Kidney epithelial cell (primary cell): ENCODE data around the gene RFXAP. TPM values are rescaled to one million over a fixed set of nuclear protein-coding genes. Genes with fewer than 3 reads are reported as not detected.

Experiments
- DNase-seq: peaks from one replicate; pipeline ENCODE4 v3.0.0-alpha.2; 2010; ENCODE audit warnings: low read depth
- H3K27me3 ChIP-seq: 2 replicates; pipeline ENCODE4 v1.6.0; 2011; ENCODE audit warnings: low read length; ENCODE audit not compliant: control insufficient read depth, insufficient read depth
- H3K36me3 ChIP-seq: 2 replicates; pipeline ENCODE4 v1.5.1; 2011; ENCODE audit warnings: low read length; ENCODE audit not compliant: control insufficient read depth, insufficient read depth
- H3K4me3 ChIP-seq: 2 replicates; pipeline ENCODE4 v1.5.1; 2011; ENCODE audit warnings: low read depth, mild to moderate bottlenecking, control low read depth, low read length
- total RNA-seq: library from RNA; depleted of rRNA; stranded (reverse); fragments of >200 nt; gene quantifications from 2 replicates; pipeline ENCODE4 v1.2.3, GENCODE V29; 2015
- TF ChIP-seq, protein P1 (sequence below): IDR thresholded peaks from 2 replicates; pipeline ENCODE4 v1.5.1; 2011; ENCODE audit warnings: mild to moderate bottlenecking, moderate library complexity, low read length, control low read depth, inconsistent platforms; ENCODE audit not compliant: insufficient read depth, poor library complexity, severe bottlenecking

The RFXAP gene
- total RNA-seq, 1 donor from 2014 or later = 2.4 TPM

GRCh38 chr13:36841391-36841790 is 22.4 kb downstream of the RFXAP start:
- TF ChIP-seq, protein P1, sequence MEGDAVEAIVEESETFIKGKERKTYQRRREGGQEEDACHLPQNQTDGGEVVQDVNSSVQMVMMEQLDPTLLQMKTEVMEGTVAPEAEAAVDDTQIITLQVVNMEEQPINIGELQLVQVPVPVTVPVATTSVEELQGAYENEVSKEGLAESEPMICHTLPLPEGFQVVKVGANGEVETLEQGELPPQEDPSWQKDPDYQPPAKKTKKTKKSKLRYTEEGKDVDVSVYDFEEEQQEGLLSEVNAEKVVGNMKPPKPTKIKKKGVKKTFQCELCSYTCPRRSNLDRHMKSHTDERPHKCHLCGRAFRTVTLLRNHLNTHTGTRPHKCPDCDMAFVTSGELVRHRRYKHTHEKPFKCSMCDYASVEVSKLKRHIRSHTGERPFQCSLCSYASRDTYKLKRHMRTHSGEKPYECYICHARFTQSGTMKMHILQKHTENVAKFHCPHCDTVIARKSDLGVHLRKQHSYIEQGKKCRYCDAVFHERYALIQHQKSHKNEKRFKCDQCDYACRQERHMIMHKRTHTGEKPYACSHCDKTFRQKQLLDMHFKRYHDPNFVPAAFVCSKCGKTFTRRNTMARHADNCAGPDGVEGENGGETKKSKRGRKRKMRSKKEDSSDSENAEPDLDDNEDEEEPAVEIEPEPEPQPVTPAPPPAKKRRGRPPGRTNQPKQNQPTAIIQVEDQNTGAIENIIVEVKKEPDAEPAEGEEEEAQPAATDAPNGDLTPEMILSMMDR = no peak
- Histone ChIP-seq H3K36me3 (no peaks in the 10 kb centered on the region), H3K27me3 (no peaks in the 10 kb centered on the region), H3K4me3 (no peak overlapping the region)
- no peak for DNase-seq

GRCh38 chr13:36847606-36848005 is 28.6 kb downstream of the RFXAP start:
- Histone ChIP-seq H3K27me3 (no peaks in the 10 kb centered on the region), H3K36me3 (no peaks in the 10 kb centered on the region), H3K4me3 (no peak overlapping the region)
- no peak for DNase-seq
- TF ChIP-seq, protein P1 = no peak

- H3K36me3 ChIP-seq = no peaks in the 10 kb centered on the region
- TF ChIP-seq, protein P1 = no peak
- no peak for DNase-seq
- no peak overlapping the region for H3K4me3 ChIP-seq
- no peaks in the 10 kb centered on the region for H3K27me3 ChIP-seq
These were observed 29.4 kb downstream of the RFXAP start for GRCh38 chr13:36848199-36848982.

DNA sequence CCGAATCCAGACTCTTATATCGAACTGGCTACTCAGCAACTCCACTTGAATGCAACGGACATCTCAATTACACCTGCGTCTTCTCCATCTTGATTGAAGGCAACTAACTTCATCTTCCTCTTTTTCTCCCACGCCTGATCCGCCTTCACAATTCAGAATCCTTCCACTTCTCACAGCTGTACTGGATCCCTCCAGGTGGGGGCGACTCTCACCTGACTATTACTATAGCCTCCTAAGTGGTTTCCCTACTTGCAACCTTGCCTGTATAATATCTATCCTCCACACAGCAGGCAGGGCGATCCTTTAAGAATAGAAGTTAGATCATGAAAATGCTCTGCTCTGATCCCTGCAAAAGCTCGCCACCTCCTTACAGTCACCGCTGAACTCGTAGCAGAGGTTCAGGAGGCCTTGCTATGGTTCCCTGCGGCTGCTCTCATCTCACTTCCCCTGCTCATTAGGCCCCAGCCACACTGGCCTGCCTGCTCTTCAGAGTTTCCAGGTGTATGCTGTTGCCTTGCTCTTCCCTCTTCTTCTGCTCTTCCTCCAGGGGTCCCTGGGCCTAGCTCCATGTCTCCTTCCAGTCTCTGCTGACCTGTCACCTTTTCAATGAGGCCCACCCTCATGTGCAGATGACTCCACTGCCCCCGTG is 31.9 kb downstream of the RFXAP start:
- TF ChIP-seq, protein P1 = peak; percentile 32
- DNase-seq = no peak
- no peak overlapping the region for H3K4me3 ChIP-seq
- H3K27me3 ChIP-seq = no peaks in the 10 kb centered on the region
- H3K36me3 ChIP-seq = no peaks in the 10 kb centered on the region

- TF ChIP-seq, protein P1 = no peak
- Histone ChIP-seq H3K36me3 (no peaks in the 10 kb centered on the region), H3K4me3 (no peak overlapping the region), H3K27me3 (no peaks in the 10 kb centered on the region)
- no peak for DNase-seq
These were observed 38.2 kb downstream of the RFXAP start for GRCh38 chr13:36857253-36857652.
